ENCODE measurements around the gene FBLN2. TPM values are rescaled to one million over a fixed set of nuclear protein-coding genes. Genes with fewer than 3 reads are reported as not detected.
"Not testable (repeated sequence)": the region's sequence is repeated elsewhere in the genome, so short reads cannot be mapped to it uniquely, and the experiment has no call there.

FBLN2 gene
- total RNA-seq, result 10 to 100 TPM; 10.5 to 24.1 TPM

DNA sequence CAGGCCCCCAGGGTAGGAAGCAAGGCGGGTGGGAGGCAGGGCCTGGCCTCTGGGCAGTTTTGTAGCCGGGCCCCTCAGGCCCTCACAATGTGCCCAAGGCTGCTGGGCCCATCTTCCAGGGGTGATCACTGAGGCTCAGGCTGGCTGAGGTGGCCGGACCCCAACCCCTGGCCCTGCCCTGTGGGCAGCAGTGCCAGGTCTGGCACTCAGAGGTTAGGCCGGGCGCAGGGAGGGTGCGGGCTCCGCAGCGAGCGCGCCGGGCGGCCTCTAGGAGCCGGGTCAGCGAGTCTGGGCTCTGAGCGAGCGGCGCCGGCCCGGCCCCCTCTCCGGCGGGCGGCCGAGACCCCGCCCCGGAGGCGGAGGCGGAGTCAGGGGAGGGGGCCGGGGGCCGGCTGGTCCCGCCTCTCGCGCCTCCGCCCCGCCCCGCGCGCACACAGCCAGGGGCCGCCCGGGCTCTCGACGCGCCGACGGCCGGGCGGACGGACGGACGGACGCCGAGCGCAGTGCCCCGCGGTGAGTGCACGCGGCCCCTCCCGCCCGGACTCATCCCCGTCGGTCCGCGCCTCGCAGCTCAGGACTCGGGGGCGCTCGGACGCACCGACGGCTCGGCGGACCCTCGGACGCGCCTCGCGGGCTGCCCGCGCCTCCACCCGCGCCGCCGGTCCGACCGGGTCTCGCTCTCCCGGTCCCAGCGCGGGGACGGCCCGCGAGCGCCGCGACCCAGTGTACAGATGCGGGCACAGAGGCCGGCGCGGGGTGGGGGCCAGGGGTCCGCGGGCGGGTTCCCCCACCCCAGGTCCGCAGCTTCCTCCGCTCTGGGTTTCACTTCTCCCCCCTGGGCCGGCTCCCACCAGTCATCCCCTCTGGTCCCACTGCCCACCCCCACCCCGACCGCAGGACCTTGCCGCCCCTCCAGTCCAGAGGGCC, at the start of gene FBLN2:
Gene FBLN2, plus strand, starts transcription at position 430 of the 927 bp plus-strand sequence. CDS start 21,231 bp downstream, outside the sequence.
- no peak for DNase-seq
- intact Hi-C loops (cut with DNase I), result no loop called here
- no peaks in the 10 kb centered on the region for H3K9me3 ChIP-seq
- H3K4me1 ChIP-seq, result no peaks in the 10 kb centered on the region
- H3K4me3 ChIP-seq, result no peak within 1 kb of the TSS
- H3K27me3 ChIP-seq, result peaks cover 8% of the 10 kb centered on the region
- H3K9ac ChIP-seq (ENCODE audit: low read depth in 2 of 2, low read length in 2 of 2), result no peak within 1 kb of the TSS
- H3K36me3 ChIP-seq, result no peaks in the 10 kb centered on the region
- H3K27ac ChIP-seq, result no peak within 1 kb of the TSS
- TF ChIP-seq, protein P1, sequence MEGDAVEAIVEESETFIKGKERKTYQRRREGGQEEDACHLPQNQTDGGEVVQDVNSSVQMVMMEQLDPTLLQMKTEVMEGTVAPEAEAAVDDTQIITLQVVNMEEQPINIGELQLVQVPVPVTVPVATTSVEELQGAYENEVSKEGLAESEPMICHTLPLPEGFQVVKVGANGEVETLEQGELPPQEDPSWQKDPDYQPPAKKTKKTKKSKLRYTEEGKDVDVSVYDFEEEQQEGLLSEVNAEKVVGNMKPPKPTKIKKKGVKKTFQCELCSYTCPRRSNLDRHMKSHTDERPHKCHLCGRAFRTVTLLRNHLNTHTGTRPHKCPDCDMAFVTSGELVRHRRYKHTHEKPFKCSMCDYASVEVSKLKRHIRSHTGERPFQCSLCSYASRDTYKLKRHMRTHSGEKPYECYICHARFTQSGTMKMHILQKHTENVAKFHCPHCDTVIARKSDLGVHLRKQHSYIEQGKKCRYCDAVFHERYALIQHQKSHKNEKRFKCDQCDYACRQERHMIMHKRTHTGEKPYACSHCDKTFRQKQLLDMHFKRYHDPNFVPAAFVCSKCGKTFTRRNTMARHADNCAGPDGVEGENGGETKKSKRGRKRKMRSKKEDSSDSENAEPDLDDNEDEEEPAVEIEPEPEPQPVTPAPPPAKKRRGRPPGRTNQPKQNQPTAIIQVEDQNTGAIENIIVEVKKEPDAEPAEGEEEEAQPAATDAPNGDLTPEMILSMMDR (IDR thresholded peaks at IDR 0.05), result no peak

DNA sequence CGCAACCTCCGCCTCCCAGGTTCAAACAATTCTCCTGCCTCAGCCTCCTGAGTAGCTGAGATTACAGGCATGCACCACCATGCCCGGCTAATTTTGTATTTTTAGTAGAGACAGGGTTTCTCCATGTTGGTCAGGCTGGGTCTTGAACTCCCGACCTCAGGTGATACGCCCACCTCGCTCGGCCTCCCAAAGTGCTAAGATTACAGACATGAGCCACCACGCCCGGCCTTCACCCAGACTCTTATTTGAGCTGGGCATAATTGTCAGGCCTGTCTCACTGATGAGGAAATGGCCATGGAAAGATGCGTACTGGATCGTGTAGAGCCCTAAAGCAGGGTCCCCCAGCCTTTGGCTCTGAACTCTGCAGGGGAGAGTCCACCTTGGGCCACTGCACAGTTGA, 49.7 kb upstream of the FBLN2 start:
- H3K9ac ChIP-seq (ENCODE audit: low read depth in 2 of 2, low read length in 2 of 2); H3K27ac ChIP-seq; DNase-seq; H3K9me3 ChIP-seq; H3K4me1 ChIP-seq; intact Hi-C loops (cut with DNase I); H3K36me3 ChIP-seq; H3K27me3 ChIP-seq; H3K4me3 ChIP-seq: not testable (repeated sequence)

GRCh38 chr3:13500133-13500885, 48.6 kb upstream of the FBLN2 start:
- TF ChIP-seq, protein P1 (IDR thresholded peaks at IDR 0.05), result no peak
- Histone ChIP-seq H3K27me3 (no peaks in the 10 kb centered on the region), H3K9ac (ENCODE audit: low read depth in 2 of 2, low read length in 2 of 2) (no peak overlapping the region), H3K9me3 (no peaks in the 10 kb centered on the region), H3K4me3 (no peak overlapping the region), H3K36me3 (no peaks in the 10 kb centered on the region), H3K27ac (no peak overlapping the region), H3K4me1 (no peaks in the 10 kb centered on the region)
- DNase-seq, result no peak
- intact Hi-C loops (cut with DNase I), result no loop called here

GRCh38 chr3:13501056-13501455, 47.9 kb upstream of the FBLN2 start:
- no peaks in the 10 kb centered on the region for H3K36me3 ChIP-seq
- no peaks in the 10 kb centered on the region for H3K27me3 ChIP-seq
- no peaks in the 10 kb centered on the region for H3K9me3 ChIP-seq
- no peak for DNase-seq
- TF ChIP-seq, protein P1 (IDR thresholded peaks at IDR 0.05), result no peak
- H3K27ac ChIP-seq, result no peak overlapping the region
- H3K4me1 ChIP-seq, result no peaks in the 10 kb centered on the region
- no peak overlapping the region for H3K9ac ChIP-seq (ENCODE audit: low read depth in 2 of 2, low read length in 2 of 2)
- intact Hi-C loops (cut with DNase I), result no loop called here
- no peak overlapping the region for H3K4me3 ChIP-seq

DNA sequence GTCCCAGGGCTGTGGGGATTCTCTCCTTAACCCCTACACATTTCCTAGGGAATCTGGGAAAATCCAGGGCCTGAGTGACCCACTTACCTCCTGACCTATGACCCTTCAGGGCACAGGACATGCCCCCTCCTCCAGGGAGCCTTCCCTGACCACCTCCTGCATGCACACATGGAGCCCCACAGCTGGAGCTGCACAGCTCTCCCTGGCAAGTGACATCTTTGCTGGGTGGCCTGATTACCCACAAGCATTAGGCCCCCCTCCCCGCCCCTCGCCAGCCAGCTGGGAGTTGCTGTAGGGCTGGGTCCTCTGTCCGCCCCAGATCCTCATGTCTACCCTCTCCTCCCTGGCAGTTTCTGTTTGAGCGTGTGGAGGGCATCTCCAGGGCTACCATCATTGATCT, 47.4 kb upstream of the FBLN2 start:
- Histone ChIP-seq H3K4me1 (no peaks in the 10 kb centered on the region), H3K9me3 (no peaks in the 10 kb centered on the region), H3K27me3 (no peaks in the 10 kb centered on the region), H3K4me3 (no peak overlapping the region), H3K27ac (no peak overlapping the region), H3K36me3 (no peaks in the 10 kb centered on the region), H3K9ac (ENCODE audit: low read depth in 2 of 2, low read length in 2 of 2) (no peak overlapping the region)
- TF ChIP-seq, protein P1 (IDR thresholded peaks at IDR 0.05), result no peak
- no peak for DNase-seq
- intact Hi-C loops (cut with DNase I), result no loop called here
